GM23338 (cell line): ENCODE measurements around the gene TFEB. TPM values are rescaled to one million over a fixed set of nuclear protein-coding genes. Genes with fewer than 3 reads are reported as not detected.

ENCODE experiments used
- ATAC-seq: fragments of 200-7000 bp; cut with Tn5 transposase; 3 replicates; pipeline ENCODE4 v1.9.1; 2020
- DNase-seq: peaks from one replicate; pipeline ENCODE4 v3.0.0-alpha.2; 2015; ENCODE audit warnings: low spot score
- H2AFZ ChIP-seq: fragments of 200-600 bp; sonication (generic); 2 replicates; pipeline ENCODE4 v1.8.0; 2016; ENCODE audit warnings: antibody characterized with exemption, mild to moderate bottlenecking, moderate library complexity
- H3F3A ChIP-seq: fragments of 200-600 bp; sonication (generic); replicated peaks from 2 replicates; pipeline ENCODE4 v1.8.0; 2017; ENCODE audit warnings: antibody characterized with exemption, mixed run types, low read depth
- H3K27ac ChIP-seq: fragments of 200-600 bp; sonication (generic); 2 replicates; pipeline ENCODE4 v1.6.1; 2016; ENCODE audit warnings: low read depth
- H3K27me3 ChIP-seq: fragments of 200-600 bp; sonication (generic); 2 replicates; pipeline ENCODE4 v1.8.0; 2016; ENCODE audit warnings: mild to moderate bottlenecking, mixed run types, moderate library complexity; ENCODE audit not compliant: insufficient read depth
- H3K36me3 ChIP-seq: fragments of 200-600 bp; sonication (generic); 2 replicates; pipeline ENCODE4 v1.8.0; 2016; ENCODE audit warnings: mild to moderate bottlenecking; ENCODE audit not compliant: insufficient read depth
- H3K4me1 ChIP-seq: fragments of 200-600 bp; sonication (generic); 2 replicates; pipeline ENCODE4 v1.8.0; 2016; ENCODE audit warnings: mild to moderate bottlenecking, moderate library complexity; ENCODE audit not compliant: insufficient read depth
- H3K4me2 ChIP-seq: fragments of 200-600 bp; sonication (generic); 2 replicates; pipeline ENCODE4 v1.7.1; 2017; ENCODE audit warnings: mixed run types
- H3K4me3 ChIP-seq: fragments of 200-600 bp; sonication (generic); 2 replicates; pipeline ENCODE4 v1.6.1; 2016; ENCODE audit warnings: mixed run types
- H3K79me2 ChIP-seq: fragments of 200-600 bp; sonication (generic); replicated peaks from 2 replicates; pipeline ENCODE4 v1.8.0; 2017; ENCODE audit warnings: mild to moderate bottlenecking; ENCODE audit not compliant: insufficient read depth
- H3K9me2 ChIP-seq: fragments of 200-600 bp; sonication (generic); 2 replicates; pipeline ENCODE4 v1.8.0; 2017; ENCODE audit not compliant: insufficient read depth
- H4K20me1 ChIP-seq: fragments of 200-600 bp; sonication (generic); replicated peaks from 2 replicates; pipeline ENCODE4 v1.8.0; 2017; ENCODE audit warnings: mild to moderate bottlenecking; ENCODE audit not compliant: insufficient read depth
- H3K27ac Mint-ChIP-seq: 2 replicates; pipeline ENCODE4 v1.8.0; 2020; ENCODE audit warnings: inconsistent platforms, mild to moderate bottlenecking, moderate library complexity, mixed read lengths
- H3K27me3 Mint-ChIP-seq: 3 replicates; pipeline ENCODE4 v1.8.0; 2022; ENCODE audit warnings: low read depth, mild to moderate bottlenecking, moderate library complexity, mixed read lengths, inconsistent platforms; ENCODE audit not compliant: insufficient read depth, poor library complexity
- H3K36me3 Mint-ChIP-seq: 3 replicates; pipeline ENCODE4 v1.8.0; 2021; ENCODE audit warnings: low read depth, mild to moderate bottlenecking, inconsistent platforms, moderate library complexity, mixed read lengths
- H3K4me1 Mint-ChIP-seq: 3 replicates; pipeline ENCODE4 v1.8.0; 2020; ENCODE audit warnings: mild to moderate bottlenecking, inconsistent platforms, mixed read lengths
- H3K4me3 Mint-ChIP-seq: 3 replicates; pipeline ENCODE4 v1.8.0; 2021; ENCODE audit warnings: moderate library complexity, mild to moderate bottlenecking, inconsistent platforms, mixed read lengths
- H3K9me3 Mint-ChIP-seq: 3 replicates; pipeline ENCODE4 v1.8.0; 2020; ENCODE audit warnings: moderate library complexity, mild to moderate bottlenecking, inconsistent platforms, mixed read lengths
- CREB1 ChIP-seq: fragments of 250-450 bp; sonication (Bioruptor Pico); IDR thresholded peaks from 2 replicates; pipeline ENCODE4 v1.5.0; 2020; ENCODE audit warnings: low read depth, mild to moderate bottlenecking, moderate library complexity
- CTCF ChIP-seq, 2 experiments: fragments of 200-600 bp in 1 of 2; sonication (generic) in 1 of 2; conservative IDR thresholded peaks; 2 replicates each; pipeline versions ENCODE4 v1.5.1 to v1.6.1; 2016 to 2017; ENCODE audit warnings: antibody characterized with exemption in 2 of 2, low read depth in 2 of 2, mild to moderate bottlenecking in 2 of 2, moderate library complexity in 1 of 2
- ETS1 ChIP-seq: IDR thresholded peaks from 2 replicates; pipeline ENCODE4 v1.6.1; 2016; ENCODE audit warnings: antibody characterized with exemption
- EZH2 ChIP-seq: fragments of 200-600 bp; sonication (generic); IDR thresholded peaks from one replicate; pipeline ENCODE4 v1.8.0; 2017; ENCODE audit warnings: antibody characterized with exemption, mild to moderate bottlenecking, low read depth; ENCODE audit not compliant: unreplicated experiment
- EZH2phosphoT487 ChIP-seq: fragments of 200-600 bp; sonication (generic); IDR thresholded peaks from one replicate; pipeline ENCODE4 v1.8.1; 2018; ENCODE audit warnings: antibody characterized with exemption; ENCODE audit not compliant: unreplicated experiment
- JUNB ChIP-seq: IDR thresholded peaks from one replicate; pipeline ENCODE4 v1.6.1; 2016; ENCODE audit warnings: antibody characterized with exemption; ENCODE audit not compliant: unreplicated experiment
- NANOG ChIP-seq: IDR thresholded peaks from 2 replicates; pipeline ENCODE4 v1.6.1; 2016; ENCODE audit warnings: antibody characterized with exemption, borderline replicate concordance
- POLR2AphosphoS5 ChIP-seq: IDR thresholded peaks from 2 replicates; pipeline ENCODE4 v1.6.1; 2016; ENCODE audit warnings: antibody characterized with exemption, low read depth
- REST ChIP-seq: IDR thresholded peaks from one replicate; pipeline ENCODE4 v1.6.1; 2018; ENCODE audit warnings: antibody characterized with exemption; ENCODE audit not compliant: unreplicated experiment
- STAT1 ChIP-seq: IDR thresholded peaks from one replicate; pipeline ENCODE4 v1.6.1; 2016; ENCODE audit warnings: antibody characterized with exemption; ENCODE audit not compliant: unreplicated experiment
- ZNF114 ChIP-seq: fragments of 250-450 bp; sonication (Bioruptor Pico); IDR thresholded peaks from 2 replicates; pipeline ENCODE4 v1.5.0; 2020; ENCODE audit warnings: mild to moderate bottlenecking, moderate library complexity
- ZNF331 ChIP-seq: fragments of 250-450 bp; sonication (Bioruptor Pico); IDR thresholded peaks from 2 replicates; pipeline ENCODE4 v1.5.0; 2020; ENCODE audit warnings: low read depth, mild to moderate bottlenecking, moderate library complexity
- ZNF462 ChIP-seq: fragments of 250-450 bp; sonication (Bioruptor Pico); IDR thresholded peaks from 2 replicates; pipeline ENCODE4 v1.5.0; 2020; ENCODE audit warnings: mild to moderate bottlenecking, moderate library complexity
- polyA plus RNA-seq: library from polyadenylated mRNA; unstranded; fragments of >200 nt; fragmentation: Nextera tagmentation; extraction: Ambion mirVana; gene quantifications from 2 replicates; pipeline ENCODE4 v1.2.1, GENCODE V29; 2016
- total RNA-seq: library from RNA; depleted of rRNA; stranded (reverse); fragments of >200 nt; shearing (Covaris generic); gene quantifications from 2 replicates; pipeline ENCODE4 v1.2.3, GENCODE V29; 2014

TFEB gene
- total and polyA plus RNA-seq, 2 experiments from 2014 or later, result 1.3 to 4.3 TPM

GRCh38 chr6:41746107-41746506, 10.7 kb upstream of the TFEB start:
- H3K36me3 Mint-ChIP-seq, result no peaks in the 10 kb centered on the region
- Histone ChIP-seq H3K36me3 (no peaks in the 10 kb centered on the region), H4K20me1 (no peaks in the 10 kb centered on the region), H3K27me3 (no peaks in the 10 kb centered on the region), H3K9me2 (no peaks in the 10 kb centered on the region), H3F3A (no peaks in the 10 kb centered on the region), H3K4me1 (no peaks in the 10 kb centered on the region; the same call in 1 of the 2 replicates), H3K4me3 (no peak overlapping the region), H3K27ac (no peak overlapping the region), H3K4me2 (no peak overlapping the region), H2AFZ (no peak overlapping the region; the same call in 1 of the 2 replicates), H3K79me2 (no peaks in the 10 kb centered on the region)
- DNase-seq (no peak), ATAC-seq (no peak)
- H3K27me3 Mint-ChIP-seq, result peaks cover 3% of the 10 kb centered on the region
- no peaks in the 10 kb centered on the region for H3K9me3 Mint-ChIP-seq
- TF ChIP-seq JUNB (no peak), CTCF (conservative IDR thresholded peaks at IDR 0.05; ENCODE audit: low read depth in 2 of 2) (no peak), STAT1 (no peak), EZH2 (no peak), ETS1 (no peak), ZNF114 (CRISPR knock-in tag) (no peak), NANOG (no peak), EZH2phosphoT487 (no peak), CREB1 (CRISPR knock-in tag) (no peak), ZNF462 (CRISPR knock-in tag) (no peak), ZNF331 (CRISPR knock-in tag) (no peak), POLR2AphosphoS5 (no peak), REST (no peak)
- peaks cover 4% of the 10 kb centered on the region; the same call in 2 of the 3 replicates for H3K4me1 Mint-ChIP-seq
- H3K4me3 Mint-ChIP-seq, result no peak overlapping the region
- H3K27ac Mint-ChIP-seq, result no peak overlapping the region
